GM12878 (cell line): Measurements from ENCODE around the gene SLC51A. TPM values are rescaled to one million over a fixed set of nuclear protein-coding genes. Genes with fewer than 3 reads are reported as not detected.
A peak's percentile ranks its signal among the peaks of the same experiment; 100 is the strongest.

Source experiments
- ASH2L ChIP-seq: fragments of 300-600, 200-600 bp; sonication (generic); IDR thresholded peaks from 2 replicates; pipeline ENCODE4 v1.6.1; 2017; ENCODE audit warnings: low read depth, mild to moderate bottlenecking, borderline replicate concordance
- ATF7 ChIP-seq: fragments of 450-650 bp; IDR thresholded peaks from 2 replicates; pipeline ENCODE4 v1.6.1; 2016; ENCODE audit warnings: low read depth, mild to moderate bottlenecking
- BMI1 ChIP-seq: fragments of 450-650 bp; IDR thresholded peaks from 2 replicates; pipeline ENCODE4 v1.6.1; 2016; ENCODE audit warnings: mild to moderate bottlenecking, moderate library complexity, borderline replicate concordance
- CEBPB ChIP-seq, 2 experiments: fragments of 150-350 bp in 1 of 2; IDR thresholded peaks; 2 replicates each; pipeline ENCODE4 v1.6.1; 2012 to 2014; ENCODE audit warnings: low read depth in 2 of 2, low read length in 2 of 2, borderline replicate concordance in 1 of 2, inconsistent platforms in 1 of 2
- CREB1 ChIP-seq: IDR thresholded peaks from 2 replicates; pipeline ENCODE4 v1.6.1; 2012; ENCODE audit warnings: low read depth, mild to moderate bottlenecking, inconsistent platforms
- EED ChIP-seq: sonication (generic); IDR thresholded peaks from 2 replicates; pipeline ENCODE4 v1.6.1; 2016; ENCODE audit warnings: antibody characterized with exemption, low read depth
- NFXL1 ChIP-seq: fragments of 450-650 bp; IDR thresholded peaks from 2 replicates; pipeline ENCODE4 v1.6.1; 2017; ENCODE audit warnings: antibody characterized with exemption, mild to moderate bottlenecking, borderline replicate concordance
- NFYB ChIP-seq: IDR thresholded peaks from 2 replicates; pipeline ENCODE4 v1.6.1; 2011; ENCODE audit warnings: low read depth, mild to moderate bottlenecking, low read length, improper control_type of control experiment, moderate library complexity; ENCODE audit not compliant: insufficient read depth
- NRF1 ChIP-seq: conservative IDR thresholded peaks from 2 replicates; pipeline ENCODE4 v1.6.1; 2011; ENCODE audit warnings: mild to moderate bottlenecking, low read depth, low read length, improper control_type of control experiment
- RB1 ChIP-seq: fragments of 450-650 bp; formaldehyde crosslinking; IDR thresholded peaks from 2 replicates; pipeline ENCODE4 v1.6.1; 2017; ENCODE audit warnings: mild to moderate bottlenecking, borderline replicate concordance
- RELA ChIP-seq: fragments of 450-650 bp; IDR thresholded peaks from 2 replicates; pipeline ENCODE4 v1.8.0; 2014; ENCODE audit warnings: borderline replicate concordance; ENCODE audit not compliant: partially characterized antibody
- SP1 ChIP-seq: IDR thresholded peaks from one replicate; pipeline ENCODE4 v1.6.1; 2011; ENCODE audit warnings: low read depth, low read length
- ZSCAN29 ChIP-seq: fragments of 450-650 bp; IDR thresholded peaks from 2 replicates; pipeline ENCODE4 v1.6.1; 2017; ENCODE audit warnings: mild to moderate bottlenecking, moderate library complexity
- ZZZ3 ChIP-seq: IDR thresholded peaks from 2 replicates; pipeline ENCODE4 v1.6.1; 2011; ENCODE audit warnings: low read depth; ENCODE audit not compliant: control insufficient read depth, insufficient read length
- polyA plus RNA-seq, 11 experiments: library from polyadenylated mRNA; depleted of rRNA in 4 of 11; unstranded in 6 of 11; stranded (reverse) in 5 of 11; fragments of >200 nt; fragmentation: Nextera tagmentation in 4 of 11; fragmentation: Illumina TruSeq in 1 of 11; extraction: Ambion mirVana in 4 of 11; extraction: Trizol in 1 of 11; gene quantifications; 1 replicate in 1 of 11; 2 replicates in 10 of 11; pipeline versions ENCODE4 v1.2.1 to v1.2.3, GENCODE V29; 2011 to 2016; ENCODE audit warnings: inconsistent platforms in 2 of 11, missing spikeins in 2 of 11, low read depth in 1 of 11
- total RNA-seq, 4 experiments: library from RNA; depleted of rRNA in 3 of 4; stranded (reverse); fragments of >200 nt in 3 of 4; fragmentation: Illumina TruSeq in 1 of 4; extraction: Trizol in 1 of 4; gene quantifications; 2 replicates each; pipeline versions ENCODE4 v1.2.1 to v1.2.3, GENCODE V29; 2013 to 2021
- TF ChIP-seq, protein P1 (sequence below): IDR thresholded peaks from 2 replicates; pipeline ENCODE4 v1.6.1; 2012; ENCODE audit warnings: mild to moderate bottlenecking, low read depth, low read length
- TF ChIP-seq, protein P2 (sequence below): fragments of 150-350 bp; IDR thresholded peaks from 2 replicates; pipeline ENCODE4 v1.6.1; 2016; ENCODE audit warnings: low read depth, low read length
- TF ChIP-seq, protein P3 (sequence below): fragments of 450-650 bp; IDR thresholded peaks from 2 replicates; pipeline ENCODE4 v1.6.1; 2017; ENCODE audit warnings: antibody characterized with exemption, mild to moderate bottlenecking, moderate library complexity
- TF ChIP-seq, protein P4 (sequence below): fragments of 450-650 bp; formaldehyde crosslinking; IDR thresholded peaks from 2 replicates; pipeline ENCODE4 v1.4.0; 2022; ENCODE audit warnings: mild to moderate bottlenecking, moderate library complexity

SLC51A gene
- total and polyA plus RNA-seq, 10 of the 15 experiments (the other 5 are each of a cell fraction or from before 2014, with no cell fraction given), result 0.99 to 3.9 (median 2.2) TPM; not detected in 6

DNA sequence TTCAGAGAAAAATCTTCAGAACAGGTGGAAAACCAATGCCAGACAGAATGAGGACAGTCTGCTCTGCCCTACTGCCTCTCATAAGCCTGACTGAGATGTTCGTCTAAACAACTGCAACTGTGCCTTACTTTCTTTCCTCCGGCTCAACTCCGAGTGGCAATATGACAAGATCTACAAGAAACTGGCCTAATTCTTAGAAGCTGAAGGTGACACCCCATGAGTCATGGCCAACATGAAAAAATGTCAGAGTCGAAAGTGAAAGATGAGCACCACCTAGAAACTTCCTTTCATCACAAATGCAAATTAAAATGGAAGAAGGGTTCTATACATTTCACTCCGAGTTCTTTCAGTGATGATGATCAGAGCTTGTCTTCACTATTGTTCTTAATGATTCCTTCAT, 58.3 kb downstream of the SLC51A start (continued):
- TF ChIP-seq, protein P1, sequence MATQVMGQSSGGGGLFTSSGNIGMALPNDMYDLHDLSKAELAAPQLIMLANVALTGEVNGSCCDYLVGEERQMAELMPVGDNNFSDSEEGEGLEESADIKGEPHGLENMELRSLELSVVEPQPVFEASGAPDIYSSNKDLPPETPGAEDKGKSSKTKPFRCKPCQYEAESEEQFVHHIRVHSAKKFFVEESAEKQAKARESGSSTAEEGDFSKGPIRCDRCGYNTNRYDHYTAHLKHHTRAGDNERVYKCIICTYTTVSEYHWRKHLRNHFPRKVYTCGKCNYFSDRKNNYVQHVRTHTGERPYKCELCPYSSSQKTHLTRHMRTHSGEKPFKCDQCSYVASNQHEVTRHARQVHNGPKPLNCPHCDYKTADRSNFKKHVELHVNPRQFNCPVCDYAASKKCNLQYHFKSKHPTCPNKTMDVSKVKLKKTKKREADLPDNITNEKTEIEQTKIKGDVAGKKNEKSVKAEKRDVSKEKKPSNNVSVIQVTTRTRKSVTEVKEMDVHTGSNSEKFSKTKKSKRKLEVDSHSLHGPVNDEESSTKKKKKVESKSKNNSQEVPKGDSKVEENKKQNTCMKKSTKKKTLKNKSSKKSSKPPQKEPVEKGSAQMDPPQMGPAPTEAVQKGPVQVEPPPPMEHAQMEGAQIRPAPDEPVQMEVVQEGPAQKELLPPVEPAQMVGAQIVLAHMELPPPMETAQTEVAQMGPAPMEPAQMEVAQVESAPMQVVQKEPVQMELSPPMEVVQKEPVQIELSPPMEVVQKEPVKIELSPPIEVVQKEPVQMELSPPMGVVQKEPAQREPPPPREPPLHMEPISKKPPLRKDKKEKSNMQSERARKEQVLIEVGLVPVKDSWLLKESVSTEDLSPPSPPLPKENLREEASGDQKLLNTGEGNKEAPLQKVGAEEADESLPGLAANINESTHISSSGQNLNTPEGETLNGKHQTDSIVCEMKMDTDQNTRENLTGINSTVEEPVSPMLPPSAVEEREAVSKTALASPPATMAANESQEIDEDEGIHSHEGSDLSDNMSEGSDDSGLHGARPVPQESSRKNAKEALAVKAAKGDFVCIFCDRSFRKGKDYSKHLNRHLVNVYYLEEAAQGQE, result no peak
- TF ChIP-seq, protein P2, sequence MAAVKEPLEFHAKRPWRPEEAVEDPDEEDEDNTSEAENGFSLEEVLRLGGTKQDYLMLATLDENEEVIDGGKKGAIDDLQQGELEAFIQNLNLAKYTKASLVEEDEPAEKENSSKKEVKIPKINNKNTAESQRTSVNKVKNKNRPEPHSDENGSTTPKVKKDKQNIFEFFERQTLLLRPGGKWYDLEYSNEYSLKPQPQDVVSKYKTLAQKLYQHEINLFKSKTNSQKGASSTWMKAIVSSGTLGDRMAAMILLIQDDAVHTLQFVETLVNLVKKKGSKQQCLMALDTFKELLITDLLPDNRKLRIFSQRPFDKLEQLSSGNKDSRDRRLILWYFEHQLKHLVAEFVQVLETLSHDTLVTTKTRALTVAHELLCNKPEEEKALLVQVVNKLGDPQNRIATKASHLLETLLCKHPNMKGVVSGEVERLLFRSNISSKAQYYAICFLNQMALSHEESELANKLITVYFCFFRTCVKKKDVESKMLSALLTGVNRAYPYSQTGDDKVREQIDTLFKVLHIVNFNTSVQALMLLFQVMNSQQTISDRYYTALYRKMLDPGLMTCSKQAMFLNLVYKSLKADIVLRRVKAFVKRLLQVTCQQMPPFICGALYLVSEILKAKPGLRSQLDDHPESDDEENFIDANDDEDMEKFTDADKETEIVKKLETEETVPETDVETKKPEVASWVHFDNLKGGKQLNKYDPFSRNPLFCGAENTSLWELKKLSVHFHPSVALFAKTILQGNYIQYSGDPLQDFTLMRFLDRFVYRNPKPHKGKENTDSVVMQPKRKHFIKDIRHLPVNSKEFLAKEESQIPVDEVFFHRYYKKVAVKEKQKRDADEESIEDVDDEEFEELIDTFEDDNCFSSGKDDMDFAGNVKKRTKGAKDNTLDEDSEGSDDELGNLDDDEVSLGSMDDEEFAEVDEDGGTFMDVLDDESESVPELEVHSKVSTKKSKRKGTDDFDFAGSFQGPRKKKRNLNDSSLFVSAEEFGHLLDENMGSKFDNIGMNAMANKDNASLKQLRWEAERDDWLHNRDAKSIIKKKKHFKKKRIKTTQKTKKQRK, result no peak
- TF ChIP-seq ZZZ3, result no peak
- TF ChIP-seq EED, result no peak
- no peak for TF ChIP-seq SP1
- TF ChIP-seq, protein P3, sequence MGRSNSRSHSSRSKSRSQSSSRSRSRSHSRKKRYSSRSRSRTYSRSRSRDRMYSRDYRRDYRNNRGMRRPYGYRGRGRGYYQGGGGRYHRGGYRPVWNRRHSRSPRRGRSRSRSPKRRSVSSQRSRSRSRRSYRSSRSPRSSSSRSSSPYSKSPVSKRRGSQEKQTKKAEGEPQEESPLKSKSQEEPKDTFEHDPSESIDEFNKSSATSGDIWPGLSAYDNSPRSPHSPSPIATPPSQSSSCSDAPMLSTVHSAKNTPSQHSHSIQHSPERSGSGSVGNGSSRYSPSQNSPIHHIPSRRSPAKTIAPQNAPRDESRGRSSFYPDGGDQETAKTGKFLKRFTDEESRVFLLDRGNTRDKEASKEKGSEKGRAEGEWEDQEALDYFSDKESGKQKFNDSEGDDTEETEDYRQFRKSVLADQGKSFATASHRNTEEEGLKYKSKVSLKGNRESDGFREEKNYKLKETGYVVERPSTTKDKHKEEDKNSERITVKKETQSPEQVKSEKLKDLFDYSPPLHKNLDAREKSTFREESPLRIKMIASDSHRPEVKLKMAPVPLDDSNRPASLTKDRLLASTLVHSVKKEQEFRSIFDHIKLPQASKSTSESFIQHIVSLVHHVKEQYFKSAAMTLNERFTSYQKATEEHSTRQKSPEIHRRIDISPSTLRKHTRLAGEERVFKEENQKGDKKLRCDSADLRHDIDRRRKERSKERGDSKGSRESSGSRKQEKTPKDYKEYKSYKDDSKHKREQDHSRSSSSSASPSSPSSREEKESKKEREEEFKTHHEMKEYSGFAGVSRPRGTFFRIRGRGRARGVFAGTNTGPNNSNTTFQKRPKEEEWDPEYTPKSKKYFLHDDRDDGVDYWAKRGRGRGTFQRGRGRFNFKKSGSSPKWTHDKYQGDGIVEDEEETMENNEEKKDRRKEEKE, result no peak
- no peak for TF ChIP-seq NFXL1
- peak; percentile 72; the same call in 1 of the 2 replicates for TF ChIP-seq ATF7
- no peak for TF ChIP-seq RELA
- peak; percentile 71 for TF ChIP-seq CREB1
- TF ChIP-seq ZSCAN29, result no peak
- TF ChIP-seq CEBPB (IDR thresholded peaks at IDR 0.05; ENCODE audit: borderline replicate concordance in 1 of 2, low read depth in 2 of 2, low read length in 2 of 2), result no peak
- TF ChIP-seq ASH2L, result no peak
- TF ChIP-seq NRF1, result no peak
- TF ChIP-seq BMI1, result no peak
- no peak for TF ChIP-seq RB1
- TF ChIP-seq NFYB, result no peak
- TF ChIP-seq, protein P4, sequence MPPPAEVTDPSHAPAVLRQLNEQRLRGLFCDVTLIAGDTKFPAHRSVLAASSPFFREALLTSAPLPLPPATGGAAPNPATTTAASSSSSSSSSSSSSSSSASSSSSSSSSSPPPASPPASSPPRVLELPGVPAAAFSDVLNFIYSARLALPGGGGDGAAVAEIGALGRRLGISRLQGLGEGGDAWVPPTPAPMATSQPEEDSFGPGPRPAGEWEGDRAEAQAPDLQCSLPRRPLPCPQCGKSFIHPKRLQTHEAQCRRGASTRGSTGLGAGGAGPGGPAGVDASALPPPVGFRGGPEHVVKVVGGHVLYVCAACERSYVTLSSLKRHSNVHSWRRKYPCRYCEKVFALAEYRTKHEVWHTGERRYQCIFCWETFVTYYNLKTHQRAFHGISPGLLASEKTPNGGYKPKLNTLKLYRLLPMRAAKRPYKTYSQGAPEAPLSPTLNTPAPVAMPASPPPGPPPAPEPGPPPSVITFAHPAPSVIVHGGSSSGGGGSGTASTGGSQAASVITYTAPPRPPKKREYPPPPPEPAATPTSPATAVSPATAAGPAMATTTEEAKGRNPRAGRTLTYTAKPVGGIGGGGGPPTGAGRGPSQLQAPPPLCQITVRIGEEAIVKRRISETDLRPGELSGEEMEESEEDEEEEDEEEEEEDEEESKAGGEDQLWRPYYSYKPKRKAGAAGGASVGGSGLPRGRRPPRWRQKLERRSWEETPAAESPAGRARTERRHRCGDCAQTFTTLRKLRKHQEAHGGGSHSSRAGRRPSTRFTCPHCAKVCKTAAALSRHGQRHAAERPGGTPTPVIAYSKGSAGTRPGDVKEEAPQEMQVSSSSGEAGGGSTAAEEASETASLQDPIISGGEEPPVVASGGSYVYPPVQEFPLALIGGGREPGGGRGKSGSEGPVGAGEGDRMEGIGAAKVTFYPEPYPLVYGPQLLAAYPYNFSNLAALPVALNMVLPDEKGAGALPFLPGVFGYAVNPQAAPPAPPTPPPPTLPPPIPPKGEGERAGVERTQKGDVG, result no peak
